Fibroblast of mammary gland (primary cell): ENCODE results near the gene C14orf93.
"Not testable (repeated sequence)": the region's sequence is repeated elsewhere in the genome, so short reads cannot be mapped to it uniquely, and the experiment has no call there.

Source experiments
- DNase-seq: peaks from one replicate; pipeline ENCODE4 v3.0.0-alpha.2; 2010; ENCODE audit warnings: low read depth
- H3K4me3 ChIP-seq: 2 replicates; pipeline ENCODE4 v1.5.1; 2011; ENCODE audit warnings: low read depth, mild to moderate bottlenecking, low read length, moderate library complexity; ENCODE audit not compliant: control insufficient read depth
- TF ChIP-seq, protein P1 (sequence below): conservative IDR thresholded peaks from 2 replicates; pipeline ENCODE4 v1.5.1; 2011; ENCODE audit warnings: low read depth, low read length, inconsistent platforms; ENCODE audit not compliant: control insufficient read depth, insufficient read depth

C14orf93 gene

GRCh38 chr14:22952418-22952817, 57.5 kb downstream of the C14orf93 start:
- TF ChIP-seq, protein P1, sequence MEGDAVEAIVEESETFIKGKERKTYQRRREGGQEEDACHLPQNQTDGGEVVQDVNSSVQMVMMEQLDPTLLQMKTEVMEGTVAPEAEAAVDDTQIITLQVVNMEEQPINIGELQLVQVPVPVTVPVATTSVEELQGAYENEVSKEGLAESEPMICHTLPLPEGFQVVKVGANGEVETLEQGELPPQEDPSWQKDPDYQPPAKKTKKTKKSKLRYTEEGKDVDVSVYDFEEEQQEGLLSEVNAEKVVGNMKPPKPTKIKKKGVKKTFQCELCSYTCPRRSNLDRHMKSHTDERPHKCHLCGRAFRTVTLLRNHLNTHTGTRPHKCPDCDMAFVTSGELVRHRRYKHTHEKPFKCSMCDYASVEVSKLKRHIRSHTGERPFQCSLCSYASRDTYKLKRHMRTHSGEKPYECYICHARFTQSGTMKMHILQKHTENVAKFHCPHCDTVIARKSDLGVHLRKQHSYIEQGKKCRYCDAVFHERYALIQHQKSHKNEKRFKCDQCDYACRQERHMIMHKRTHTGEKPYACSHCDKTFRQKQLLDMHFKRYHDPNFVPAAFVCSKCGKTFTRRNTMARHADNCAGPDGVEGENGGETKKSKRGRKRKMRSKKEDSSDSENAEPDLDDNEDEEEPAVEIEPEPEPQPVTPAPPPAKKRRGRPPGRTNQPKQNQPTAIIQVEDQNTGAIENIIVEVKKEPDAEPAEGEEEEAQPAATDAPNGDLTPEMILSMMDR = no peak
- H3K4me3 ChIP-seq = no peak overlapping the region
- no peak for DNase-seq

GRCh38 chr14:22951795-22952194, 58.1 kb downstream of the C14orf93 start:
- not testable (repeated sequence) for H3K4me3 ChIP-seq, DNase-seq

GRCh38 chr14:22945642-22946041, 64.3 kb downstream of the C14orf93 start:
- no peak overlapping the region for H3K4me3 ChIP-seq
- TF ChIP-seq, protein P1 = no peak
- no peak for DNase-seq

- TF ChIP-seq, protein P1 = no peak
- H3K4me3 ChIP-seq = no peak overlapping the region
- DNase-seq = peak; percentile 78
Measured at GRCh38 chr14:22939684-22940083, 70.3 kb downstream of the C14orf93 start.
